Measurements from ENCODE around the gene HHAT.

The HHAT gene

DNA sequence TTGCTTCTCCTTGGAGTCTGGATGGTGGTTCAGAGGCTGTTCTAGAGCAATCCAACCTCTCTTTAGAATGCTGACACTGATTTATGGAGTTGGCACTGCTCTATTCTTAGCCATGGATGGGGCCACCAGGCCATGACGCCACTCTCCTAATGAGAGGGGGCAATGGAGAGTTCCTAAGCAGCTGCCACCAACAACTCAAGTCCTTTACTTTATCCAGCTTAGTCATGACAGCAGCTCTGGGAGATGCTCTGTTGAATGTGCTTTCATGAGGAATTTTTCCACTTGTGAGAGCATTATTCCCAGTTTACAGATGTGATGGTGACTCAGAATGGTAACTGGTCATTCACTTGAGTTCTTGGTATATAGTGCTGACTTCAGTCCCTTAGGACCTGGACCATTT, 366.3 kb downstream of the HHAT start:
- DNase-seq = no peak

DNA sequence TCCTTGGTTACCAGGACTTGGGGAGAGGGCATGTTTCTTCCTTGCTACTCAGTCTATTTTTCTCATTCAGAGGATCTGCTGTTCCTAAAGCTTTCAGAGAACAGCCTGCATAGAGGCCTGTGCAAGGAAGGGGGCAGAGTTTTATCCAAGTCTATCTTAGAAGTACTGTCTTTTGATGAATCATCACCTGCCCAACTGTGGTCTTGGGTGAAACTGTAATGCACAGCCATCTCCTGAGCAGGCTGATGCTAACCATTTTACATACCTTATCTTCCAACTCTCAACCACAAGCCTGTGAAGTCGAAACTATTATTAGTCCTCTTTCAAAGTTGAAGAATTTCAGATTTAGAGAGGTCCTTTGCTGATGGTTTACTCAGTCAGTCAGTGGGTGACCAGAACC, 368.0 kb downstream of the HHAT start:
- DNase-seq = no peak

DNA sequence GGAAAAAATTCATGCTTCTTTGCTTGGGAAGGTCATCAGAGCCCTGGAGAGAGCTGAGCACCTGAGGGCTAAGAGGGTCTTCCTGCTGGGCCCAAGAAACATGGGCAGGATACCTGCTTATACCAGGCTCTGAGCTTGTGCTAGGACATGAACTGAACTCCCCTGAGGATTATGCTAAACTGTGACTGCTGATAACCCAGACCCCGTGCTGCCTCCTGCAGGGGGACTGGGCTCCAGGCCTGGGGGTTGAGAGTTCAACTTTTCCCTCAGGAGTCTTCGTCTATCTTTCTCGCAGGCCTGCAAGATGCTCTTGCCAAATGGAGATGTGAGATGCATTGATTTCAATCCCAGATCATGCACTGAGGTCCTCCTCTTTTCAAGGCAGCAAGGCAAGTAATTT, 368.5 kb downstream of the HHAT start:
- DNase-seq = no peak

DNA sequence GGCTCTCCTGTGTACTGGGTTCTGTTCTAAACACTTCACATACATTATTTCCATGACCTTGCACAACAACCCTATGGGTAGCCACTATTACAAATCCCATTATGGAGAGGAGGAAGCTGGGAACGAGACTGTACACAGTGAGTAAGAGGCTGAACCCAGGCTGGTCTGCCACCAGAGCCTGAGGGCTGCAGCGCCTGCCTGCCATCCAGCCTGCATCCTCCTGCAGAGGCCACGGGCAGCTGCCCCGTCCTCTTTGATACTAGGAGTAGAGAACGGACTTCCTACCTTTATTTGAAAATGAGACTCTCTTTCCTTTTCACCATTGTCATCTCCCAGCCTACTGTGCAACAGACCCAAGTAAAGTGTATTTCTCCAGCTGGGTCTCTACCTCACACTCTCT, 370.0 kb downstream of the HHAT start:
- DNase-seq = no peak

DNA sequence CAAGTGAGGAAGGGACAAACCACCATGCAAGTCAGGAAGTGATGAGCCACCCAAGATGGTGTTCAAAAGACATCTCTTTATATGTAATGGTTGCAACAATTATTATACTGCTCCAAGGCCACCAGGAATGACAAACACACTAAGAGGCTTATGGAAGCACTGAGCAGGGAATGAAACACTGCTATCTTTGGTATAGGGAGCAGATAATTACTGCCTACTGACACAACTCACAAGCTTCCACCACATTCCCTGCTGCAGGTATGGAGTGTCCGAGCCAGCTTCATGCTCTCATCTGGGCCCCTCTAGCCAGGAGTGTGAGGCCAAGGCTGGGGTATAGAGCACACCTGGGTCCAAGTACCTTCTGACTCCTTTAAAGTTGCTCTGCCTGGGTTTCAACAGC, 371.4 kb downstream of the HHAT start:
- DNase-seq = no peak

DNA sequence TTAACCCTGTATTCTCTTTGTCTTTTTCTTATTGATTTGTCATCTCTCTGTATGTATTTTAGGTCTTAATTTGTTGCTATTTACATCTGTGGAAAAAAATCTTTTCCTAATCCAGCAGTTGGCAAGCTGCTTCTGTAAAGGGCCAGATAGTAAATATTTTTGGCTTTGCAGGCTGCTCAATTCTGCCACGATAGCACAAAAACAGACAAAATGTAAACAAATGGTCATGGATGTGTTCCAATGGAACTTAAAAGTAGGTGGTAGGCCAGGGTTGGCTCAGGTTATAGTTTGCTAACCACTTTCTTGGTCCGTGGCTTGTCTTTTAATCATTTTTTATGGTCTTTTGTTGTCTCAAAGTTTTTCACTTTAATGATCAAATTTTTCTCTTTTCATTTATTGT, 371.8 kb downstream of the HHAT start:
- DNase-seq = no peak

DNA sequence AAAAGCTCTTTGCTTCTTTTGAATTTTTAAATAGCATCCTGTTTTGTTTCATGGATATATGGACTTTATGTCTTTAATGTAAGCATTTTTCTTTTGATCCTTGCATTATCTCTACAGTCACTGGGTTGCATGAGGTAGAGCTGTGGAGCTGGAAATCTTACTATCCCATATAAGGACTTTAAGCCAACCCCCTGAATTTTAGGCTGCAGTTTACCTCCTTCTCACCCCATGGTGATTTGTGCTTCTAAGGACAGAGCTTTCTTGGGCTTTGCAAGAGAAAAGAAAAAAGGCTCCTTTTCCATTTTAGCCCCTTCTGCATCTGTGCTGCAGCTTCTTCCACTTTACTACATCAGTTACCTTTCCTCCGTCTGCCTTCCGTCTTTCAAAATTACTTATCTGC, 373.8 kb downstream of the HHAT start:
- no peak for DNase-seq

DNA sequence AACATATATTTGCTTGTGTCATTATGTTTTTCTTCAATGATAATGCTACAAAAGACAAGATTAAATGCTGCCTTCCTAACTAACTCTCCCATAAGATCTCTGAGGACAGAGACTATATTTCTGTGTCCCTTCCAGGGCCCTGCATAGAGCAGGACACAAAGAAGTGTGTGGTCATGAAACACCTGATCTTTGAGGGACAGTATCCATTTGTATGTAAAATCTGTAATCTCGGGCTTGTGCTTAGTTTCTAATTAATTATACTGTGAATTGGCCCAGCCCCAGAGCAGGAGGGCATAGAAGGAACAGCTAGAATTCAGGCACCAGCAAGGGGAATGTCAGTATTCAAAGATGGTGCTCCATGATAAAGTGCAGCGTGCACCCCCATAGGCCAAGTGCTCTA, 374.9 kb downstream of the HHAT start:
- DNase-seq = no peak

DNA sequence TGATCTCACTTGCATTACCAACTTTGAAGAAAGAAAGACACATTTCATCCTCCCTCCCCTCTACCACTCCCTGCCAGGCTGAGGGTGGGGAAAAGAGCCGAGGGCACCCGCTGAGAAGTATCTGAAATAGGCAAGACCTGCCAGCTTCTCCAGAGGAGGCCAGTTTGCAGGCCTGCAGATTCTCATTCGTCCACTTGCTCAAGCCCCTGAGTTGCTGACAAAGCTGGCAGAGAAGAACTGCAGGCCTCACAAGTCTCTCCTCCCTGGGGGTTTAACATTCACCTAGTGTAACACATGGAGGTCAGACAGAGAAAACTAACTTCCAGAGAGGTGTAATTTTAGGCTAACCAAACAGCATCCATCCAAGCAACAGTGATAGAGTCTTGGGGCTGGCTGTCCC, 376.4 kb downstream of the HHAT start:
- no peak for DNase-seq

DNA sequence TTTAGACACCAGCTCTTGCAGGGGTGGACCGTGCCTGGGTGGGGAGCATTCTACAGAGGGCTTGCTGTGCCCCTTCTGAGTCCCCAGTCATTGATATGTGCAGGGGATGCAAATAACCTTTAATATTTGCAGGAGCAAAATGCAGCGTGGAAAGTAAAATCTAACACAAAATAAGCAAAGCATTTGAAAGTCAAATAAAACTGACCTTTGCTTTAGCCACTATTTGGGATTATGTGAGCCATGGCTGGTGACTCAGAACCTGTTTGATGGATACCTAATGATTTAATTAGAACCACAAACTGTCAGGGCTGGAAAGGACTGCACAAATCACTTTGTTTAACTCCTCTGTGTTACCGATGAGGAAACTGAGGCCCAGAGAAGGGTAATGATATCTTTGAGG, 377.5 kb downstream of the HHAT start:
- no peak for DNase-seq

DNA sequence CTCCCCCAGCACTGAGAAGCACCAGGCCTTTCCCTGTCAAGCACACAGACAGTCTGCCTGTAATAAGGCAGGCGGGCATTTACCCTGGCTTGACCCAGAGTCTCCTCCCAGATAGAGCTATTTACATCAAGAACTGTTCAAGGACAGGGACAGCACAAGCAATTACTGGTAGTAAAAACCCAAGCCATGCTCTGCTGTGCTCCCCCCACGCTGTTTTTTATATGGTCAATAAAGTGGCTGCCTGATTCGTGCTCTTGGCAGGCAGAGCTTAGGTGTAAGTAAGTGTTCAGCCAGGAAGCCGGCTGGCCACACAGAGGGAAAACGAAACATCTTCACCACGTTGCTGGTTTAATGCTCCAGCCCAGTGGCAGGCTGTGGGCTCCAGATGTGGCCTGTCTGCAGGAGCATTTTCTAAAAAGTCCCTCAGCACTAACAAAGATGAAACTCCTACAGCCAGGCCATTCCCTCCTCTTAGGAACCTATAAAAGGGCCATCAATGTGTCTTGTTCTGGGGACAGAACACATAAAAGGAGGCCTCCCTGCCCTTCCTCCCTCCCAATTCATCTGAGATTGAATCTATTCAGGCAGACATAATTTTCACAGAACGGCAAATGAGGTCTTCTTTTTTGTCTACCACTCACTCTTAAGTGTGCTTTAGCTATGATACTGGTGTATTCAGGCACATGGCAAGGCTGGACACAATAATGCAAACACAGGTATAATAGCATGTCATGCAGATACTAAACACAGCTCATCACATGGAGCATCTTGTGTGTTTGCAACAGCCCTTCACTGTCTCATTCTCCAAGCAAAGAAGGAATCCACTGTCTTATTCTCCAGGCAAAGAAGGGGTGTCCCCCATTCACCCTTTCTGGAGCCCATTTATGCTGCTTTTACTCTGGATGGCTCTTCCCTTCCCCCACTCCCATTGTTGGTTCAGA, 378.9 kb downstream of the HHAT start:
- DNase-seq = no peak

DNA sequence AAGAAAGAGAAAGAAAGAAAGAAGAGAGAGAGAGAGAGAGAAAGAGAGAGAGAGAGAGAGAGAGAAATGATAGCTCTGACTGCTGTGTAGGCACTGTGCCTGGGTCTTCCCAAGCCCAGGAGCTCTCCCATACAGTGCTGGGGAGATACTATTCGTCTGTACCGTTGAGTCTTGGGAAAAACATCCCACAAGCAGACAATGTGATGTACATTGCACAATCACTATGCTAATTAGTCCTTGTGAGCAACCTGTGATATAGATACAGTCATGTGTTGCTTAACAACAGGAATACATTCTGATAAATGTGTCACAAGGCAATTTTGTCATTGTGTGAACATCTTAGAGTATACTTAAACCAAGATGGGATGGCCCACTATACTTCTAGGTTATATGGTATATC, 381.0 kb downstream of the HHAT start:
- DNase-seq = peak; percentile 17

DNA sequence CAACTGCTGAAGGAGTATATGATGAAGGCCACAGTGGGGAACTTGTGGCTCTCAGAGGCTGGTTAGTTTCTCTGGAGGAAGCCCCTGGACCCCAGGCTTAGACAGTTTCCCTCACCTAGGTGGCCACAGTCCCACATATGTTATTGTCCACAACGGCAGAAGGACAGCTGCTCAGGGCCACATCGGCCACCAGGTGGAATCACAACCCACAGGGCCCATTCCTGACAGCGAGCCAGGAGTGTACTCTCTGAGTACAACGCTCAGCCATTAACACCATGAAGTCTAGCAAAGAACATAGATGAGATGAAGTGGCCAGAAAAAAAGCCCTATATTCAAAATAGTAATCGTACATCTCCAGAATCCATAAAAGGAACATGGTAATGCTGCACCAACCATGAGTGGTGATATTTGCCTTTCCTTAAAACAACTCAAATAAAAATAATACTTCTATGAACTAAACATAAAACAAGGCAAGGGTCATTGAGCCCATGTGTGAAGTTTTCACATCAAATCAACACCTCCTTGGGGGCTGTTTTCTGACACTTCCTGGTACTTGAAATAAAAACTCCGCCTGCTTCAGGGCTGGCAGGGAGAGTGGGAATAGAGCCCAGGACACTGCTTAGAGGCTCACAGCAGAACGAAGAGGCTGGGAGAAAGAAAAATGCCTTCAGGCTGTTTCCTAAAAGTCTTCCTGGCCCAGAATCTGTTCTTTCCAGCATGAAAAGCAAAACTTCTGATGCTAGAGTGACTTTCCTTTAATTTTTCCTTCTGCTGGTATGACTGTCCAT, 383.3 kb downstream of the HHAT start:
- DNase-seq = no peak

DNA sequence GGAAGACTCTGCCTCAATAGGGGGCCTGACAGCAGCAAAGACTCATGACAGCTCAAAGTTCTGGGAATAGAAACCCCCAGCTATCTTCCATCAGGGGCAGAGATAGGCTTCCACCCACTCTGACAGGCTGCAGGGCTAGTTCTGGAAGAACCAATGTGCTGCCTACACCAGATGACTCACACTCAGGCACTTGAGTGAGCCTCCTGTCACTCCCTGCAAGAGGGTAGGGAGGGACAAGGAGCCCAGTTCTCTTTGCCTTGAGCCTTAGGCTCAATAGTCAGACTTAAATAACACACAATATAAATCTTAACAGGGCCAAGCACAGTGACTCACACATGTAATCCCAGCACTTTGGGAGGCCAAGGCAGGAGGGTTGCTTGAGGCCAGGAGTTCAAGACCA, 386.4 kb downstream of the HHAT start:
- no peak for DNase-seq

DNA sequence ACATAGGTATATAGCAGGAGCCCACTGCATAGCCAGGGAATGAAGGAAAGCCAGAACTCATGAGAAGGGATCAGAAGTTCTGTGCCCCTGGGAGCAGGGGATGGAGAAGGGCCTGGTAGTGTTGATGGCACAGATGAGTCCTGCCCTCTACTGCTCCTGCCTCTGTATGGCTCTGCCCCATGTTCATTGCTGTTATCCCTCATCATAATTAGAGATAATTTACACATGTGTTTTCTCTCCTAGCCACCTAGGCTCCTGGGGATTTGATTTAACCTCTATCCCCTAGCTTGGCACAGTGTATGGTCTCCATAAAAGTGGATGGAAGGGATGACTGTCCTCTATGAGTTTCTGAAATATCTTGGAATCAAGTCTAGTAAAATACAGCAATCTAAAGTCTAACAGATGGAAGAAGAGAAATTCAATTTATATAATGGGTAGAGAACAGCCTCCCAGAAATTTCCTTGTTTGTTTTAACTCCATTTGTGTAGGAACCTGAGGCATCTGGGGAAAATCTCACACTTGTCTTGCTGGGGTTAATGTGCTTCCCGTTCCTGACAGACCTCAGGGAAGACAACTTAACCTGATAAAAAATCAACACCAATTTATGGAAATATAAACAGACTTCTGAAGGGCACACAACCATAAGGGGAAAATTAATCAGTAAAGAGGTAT, 393.8 kb downstream of the HHAT start:
- DNase-seq = no peak

DNA sequence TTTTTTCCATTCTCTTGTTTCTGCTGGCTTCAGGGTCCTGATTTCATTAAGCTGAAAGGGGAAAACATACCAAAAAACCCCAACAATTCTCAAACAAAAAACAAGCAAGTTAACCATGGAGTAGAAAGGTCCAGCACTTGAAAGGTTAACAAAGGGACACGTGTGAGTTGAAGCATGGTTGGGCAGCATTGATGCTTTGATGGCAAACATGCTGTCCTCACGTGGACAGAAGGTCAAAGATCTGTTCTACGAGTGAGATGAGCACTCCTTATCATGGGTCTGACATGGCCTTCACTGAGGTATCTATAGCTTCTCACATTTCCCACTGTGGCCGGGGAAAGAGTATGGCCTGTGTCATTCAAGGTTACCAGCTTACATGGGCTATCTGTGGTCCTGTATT, 394.9 kb downstream of the HHAT start:
- DNase-seq = no peak

DNA sequence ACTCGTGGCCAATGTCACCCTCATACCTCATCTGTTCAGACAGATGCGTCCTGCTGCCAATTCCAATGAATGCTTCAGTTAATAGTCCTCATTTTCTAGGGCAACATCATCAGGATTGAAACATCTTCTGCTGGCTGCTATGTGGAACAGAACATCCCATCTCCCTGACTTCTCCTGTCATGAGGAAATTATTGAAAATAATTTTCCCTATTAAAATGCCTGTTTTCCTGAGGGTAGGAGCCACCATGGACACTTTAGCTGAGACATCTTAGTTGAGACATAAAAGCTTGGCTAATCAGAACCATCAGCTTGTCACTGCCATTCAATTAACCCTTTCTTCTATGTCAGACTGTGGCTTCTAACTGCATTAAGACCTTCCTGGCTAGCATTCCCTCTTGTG, 396.1 kb downstream of the HHAT start:
- DNase-seq = no peak
